Measurements from ENCODE around the gene CALML3. TPM values are rescaled to one million over a fixed set of nuclear protein-coding genes. Genes with fewer than 3 reads are reported as not detected.

Gene CALML3
- total and polyA plus RNA-seq, 7 donors: 0.03 TPM; not detected in 6

- Histone ChIP-seq H3K36me3 (ENCODE audit: insufficient read depth in 1 of 2, low read depth in 1 of 2) (no peaks in the 10 kb centered on the region), H3K9me3 (no peaks in the 10 kb centered on the region), H3K4me1 (peaks cover 11% of the 10 kb centered on the region), H3K27me3 (ENCODE audit: insufficient read depth in 3 of 3, low read length in 2 of 3) (no peaks in the 10 kb centered on the region), H3K4me3 (no peak overlapping the region), H3K27ac (no peak overlapping the region)
- ATAC-seq (no peak), DNase-seq (peak in 1 of 2 donors; percentile 15)
- intact Hi-C loops (cut with DNase I): no loop called here
- TF ChIP-seq CTCF (IDR thresholded peaks at IDR 0.05): no peak
- WGBS, 3 donors: 71 to 82% (median 71%) methylated on average over 2 of the region's 2 CpGs
Observed at GRCh38 chr10:5569568-5569967, 44.8 kb downstream of the CALML3 start.

GRCh38 chr10:5570007-5570655 lies 45.4 kb downstream of the CALML3 start:
- Histone ChIP-seq H3K9me3 (no peaks in the 10 kb centered on the region), H3K4me3 (no peak overlapping the region), H3K36me3 (ENCODE audit: insufficient read depth in 1 of 2, low read depth in 1 of 2) (no peaks in the 10 kb centered on the region), H3K4me1 (peaks cover 17% of the 10 kb centered on the region), H3K27me3 (ENCODE audit: insufficient read depth in 3 of 3, low read length in 2 of 3) (no peaks in the 10 kb centered on the region), H3K27ac (no peak overlapping the region)
- ATAC-seq (no peak), DNase-seq (peak in 1 of 2 donors; percentile 48)
- no peak for TF ChIP-seq CTCF (IDR thresholded peaks at IDR 0.05)
- WGBS, 3 donors: 80 to 86% (median 85%) methylated on average over 21 to 24 of the region's 24 CpGs
- intact Hi-C loops (cut with DNase I): no loop called here

- H3K27ac ChIP-seq: no peak overlapping the region
- no peaks in the 10 kb centered on the region for H3K27me3 ChIP-seq (ENCODE audit: insufficient read depth in 3 of 3, low read length in 2 of 3)
- no peaks in the 10 kb centered on the region for H3K9me3 ChIP-seq
- WGBS, 3 donors: 78 to 81% (median 80%) methylated on average over 13 of the region's 13 CpGs
- intact Hi-C loops (cut with DNase I): no loop called here
- TF ChIP-seq CTCF (IDR thresholded peaks at IDR 0.05): no peak
- H3K36me3 ChIP-seq (ENCODE audit: insufficient read depth in 1 of 2, low read depth in 1 of 2): no peaks in the 10 kb centered on the region
- H3K4me3 ChIP-seq: no peak overlapping the region
- DNase-seq: peak in 1 of 2 donors; percentile 35
- H3K4me1 ChIP-seq: peaks cover 19% of the 10 kb centered on the region
- ATAC-seq: no peak
Observed at GRCh38 chr10:5570979-5571810, 46.4 kb downstream of the CALML3 start.

GRCh38 chr10:5571826-5572225 lies 47.1 kb downstream of the CALML3 start:
- Histone ChIP-seq H3K9me3 (no peaks in the 10 kb centered on the region), H3K27ac (no peak overlapping the region), H3K27me3 (ENCODE audit: insufficient read depth in 3 of 3, low read length in 2 of 3) (no peaks in the 10 kb centered on the region), H3K4me1 (peaks cover 19% of the 10 kb centered on the region), H3K36me3 (ENCODE audit: insufficient read depth in 1 of 2, low read depth in 1 of 2) (no peaks in the 10 kb centered on the region), H3K4me3 (no peak overlapping the region)
- no peak for ATAC-seq
- intact Hi-C loops (cut with DNase I): no loop called here
- TF ChIP-seq CTCF (IDR thresholded peaks at IDR 0.05): no peak
- WGBS, 3 donors: 95 to 97% (median 97%) methylated on average over 6 of the region's 6 CpGs
- no peak for DNase-seq
